ENCODE measurements around the gene BACE1.

BACE1 gene

DNA sequence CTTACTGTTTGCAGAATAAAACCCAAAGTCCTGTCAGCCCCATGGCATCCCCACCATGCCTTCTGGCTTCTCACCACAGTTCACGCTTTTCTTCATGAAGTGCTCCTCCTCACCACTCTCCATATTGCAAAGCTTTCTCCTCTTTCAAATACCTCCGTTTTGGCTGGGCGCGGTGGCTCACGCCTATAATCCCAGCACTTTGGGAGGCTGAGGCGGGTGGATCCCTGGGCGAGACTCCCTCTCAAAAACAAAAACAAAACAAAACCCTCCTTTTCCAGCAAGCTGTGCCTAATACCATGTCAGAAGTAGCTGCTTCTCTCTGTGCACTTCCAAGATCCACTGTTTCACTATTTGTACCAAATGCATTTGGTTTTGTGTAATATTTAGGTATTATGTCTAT, 6.7 kb downstream of the BACE1 start:
- DNase-seq (ENCODE audit: low read depth), result no peak
- TF ChIP-seq, protein P1, sequence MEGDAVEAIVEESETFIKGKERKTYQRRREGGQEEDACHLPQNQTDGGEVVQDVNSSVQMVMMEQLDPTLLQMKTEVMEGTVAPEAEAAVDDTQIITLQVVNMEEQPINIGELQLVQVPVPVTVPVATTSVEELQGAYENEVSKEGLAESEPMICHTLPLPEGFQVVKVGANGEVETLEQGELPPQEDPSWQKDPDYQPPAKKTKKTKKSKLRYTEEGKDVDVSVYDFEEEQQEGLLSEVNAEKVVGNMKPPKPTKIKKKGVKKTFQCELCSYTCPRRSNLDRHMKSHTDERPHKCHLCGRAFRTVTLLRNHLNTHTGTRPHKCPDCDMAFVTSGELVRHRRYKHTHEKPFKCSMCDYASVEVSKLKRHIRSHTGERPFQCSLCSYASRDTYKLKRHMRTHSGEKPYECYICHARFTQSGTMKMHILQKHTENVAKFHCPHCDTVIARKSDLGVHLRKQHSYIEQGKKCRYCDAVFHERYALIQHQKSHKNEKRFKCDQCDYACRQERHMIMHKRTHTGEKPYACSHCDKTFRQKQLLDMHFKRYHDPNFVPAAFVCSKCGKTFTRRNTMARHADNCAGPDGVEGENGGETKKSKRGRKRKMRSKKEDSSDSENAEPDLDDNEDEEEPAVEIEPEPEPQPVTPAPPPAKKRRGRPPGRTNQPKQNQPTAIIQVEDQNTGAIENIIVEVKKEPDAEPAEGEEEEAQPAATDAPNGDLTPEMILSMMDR (IDR thresholded peaks at IDR 0.05; ENCODE audit: control insufficient read depth, extremely low read depth, insufficient read depth), result no peak

DNA sequence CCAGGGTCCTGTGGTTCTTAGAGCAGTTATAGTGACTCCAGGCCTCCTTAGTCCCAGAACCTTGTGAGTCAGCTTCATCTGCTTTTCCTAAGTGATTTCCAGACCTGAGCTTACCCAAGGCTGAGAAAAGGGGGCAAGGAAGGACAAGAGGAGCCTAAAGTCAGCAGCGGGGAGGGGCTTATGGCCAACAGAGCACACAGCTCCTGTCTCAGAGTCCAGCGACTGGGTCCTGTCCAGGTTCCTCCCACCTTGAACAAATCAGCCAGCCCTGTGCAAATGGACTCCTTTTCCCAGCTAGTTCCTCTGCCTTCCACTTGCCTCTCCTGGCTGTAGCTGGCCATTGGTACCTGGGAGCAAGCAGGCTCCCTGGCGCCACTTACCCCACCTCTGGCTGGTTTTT, 10.9 kb downstream of the BACE1 start:
- no peak for DNase-seq (ENCODE audit: low read depth)
- TF ChIP-seq, protein P1 (IDR thresholded peaks at IDR 0.05; ENCODE audit: control insufficient read depth, extremely low read depth, insufficient read depth), result no peak
- no peak overlapping the region for H3K4me3 ChIP-seq (ENCODE audit: low read depth, low read length)

More for the DNA sequence above, 6.7 kb downstream of the BACE1 start:
- H3K4me3 ChIP-seq (ENCODE audit: low read depth, low read length), result no peak overlapping the region

DNA sequence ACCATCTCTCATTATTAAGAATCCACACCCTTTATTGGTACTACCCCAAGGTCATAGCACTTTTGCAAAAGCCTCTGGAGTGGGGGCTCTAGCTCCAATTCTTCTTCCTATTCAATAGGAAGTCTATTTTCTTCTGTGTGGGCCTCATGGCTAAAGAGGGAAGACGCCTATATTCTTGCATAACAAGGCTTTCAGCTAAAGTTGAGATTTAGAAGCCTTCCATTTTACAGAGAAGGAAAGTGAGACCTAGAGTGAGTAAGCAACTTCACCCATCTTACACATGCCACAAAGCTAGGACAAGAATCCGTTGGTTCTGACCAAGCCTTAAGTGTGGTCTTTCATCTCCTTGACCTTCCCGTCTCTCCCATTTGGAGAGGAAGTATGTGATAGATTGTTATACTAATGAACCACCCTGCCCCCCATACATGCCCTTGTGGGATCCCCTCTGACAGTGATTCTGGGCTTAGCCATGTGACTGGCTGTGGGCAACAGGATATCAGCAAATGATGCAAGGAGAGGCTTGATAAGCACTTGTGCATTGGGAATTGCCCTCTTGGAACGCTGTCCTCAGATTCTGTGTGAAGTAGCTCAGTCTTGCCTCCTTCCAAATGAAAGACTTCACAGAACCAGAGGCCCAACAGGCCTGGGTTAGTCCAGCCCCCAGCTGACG, 12.3 kb downstream of the BACE1 start:
- TF ChIP-seq, protein P1 (IDR thresholded peaks at IDR 0.05; ENCODE audit: control insufficient read depth, extremely low read depth, insufficient read depth), result no peak
- DNase-seq (ENCODE audit: low read depth), result no peak

DNA sequence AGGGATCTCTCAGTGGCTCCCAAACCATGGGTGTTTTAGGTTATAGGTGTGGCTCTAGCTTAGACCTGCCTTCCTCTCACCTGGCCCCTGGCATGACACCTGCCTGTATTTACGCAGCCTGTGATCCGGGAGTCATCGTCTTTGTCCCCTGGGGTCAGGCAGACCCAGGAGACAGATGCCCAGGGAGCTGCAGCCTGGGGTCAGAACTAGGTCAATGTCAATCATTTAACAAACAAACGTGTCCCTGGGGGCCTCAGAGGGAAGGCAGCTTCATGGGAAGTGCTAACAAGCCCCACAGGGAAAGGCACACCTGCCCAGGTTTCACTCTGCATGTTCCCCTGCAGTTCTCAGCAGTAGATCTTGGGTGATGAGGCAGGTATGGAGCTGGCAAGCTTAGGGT, 13.0 kb downstream of the BACE1 start:
- H3K4me3 ChIP-seq (ENCODE audit: low read depth, low read length), result no peak overlapping the region
- no peak for DNase-seq (ENCODE audit: low read depth)

More for the DNA sequence above, 12.3 kb downstream of the BACE1 start:
- no peak overlapping the region for H3K4me3 ChIP-seq (ENCODE audit: low read depth, low read length)

DNA sequence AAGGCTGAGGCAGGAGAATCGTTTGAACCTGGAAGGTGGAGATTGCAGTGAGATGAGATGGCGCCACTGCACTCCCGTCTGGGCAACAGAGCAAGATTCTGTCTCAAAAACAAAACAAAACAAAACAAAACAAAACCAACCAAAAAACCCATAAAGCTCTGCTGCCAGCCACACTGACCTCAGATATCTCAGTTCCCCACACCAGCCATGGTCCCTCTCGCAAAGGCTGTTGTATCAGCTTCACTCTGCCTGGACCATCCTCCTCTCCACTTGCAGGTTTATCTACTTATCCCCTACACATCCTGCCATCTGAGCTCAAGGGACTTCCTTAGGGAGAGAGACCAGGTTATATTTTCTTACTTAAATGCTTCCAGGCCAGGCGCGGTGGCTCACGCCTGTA, 13.8 kb downstream of the BACE1 start:
- DNase-seq (ENCODE audit: low read depth), result no peak
- TF ChIP-seq, protein P1 (IDR thresholded peaks at IDR 0.05; ENCODE audit: control insufficient read depth, extremely low read depth, insufficient read depth), result no peak
- H3K4me3 ChIP-seq (ENCODE audit: low read depth, low read length), result no peak overlapping the region

More for the DNA sequence above, 13.0 kb downstream of the BACE1 start:
- TF ChIP-seq, protein P1 (IDR thresholded peaks at IDR 0.05; ENCODE audit: control insufficient read depth, extremely low read depth, insufficient read depth), result no peak

DNA sequence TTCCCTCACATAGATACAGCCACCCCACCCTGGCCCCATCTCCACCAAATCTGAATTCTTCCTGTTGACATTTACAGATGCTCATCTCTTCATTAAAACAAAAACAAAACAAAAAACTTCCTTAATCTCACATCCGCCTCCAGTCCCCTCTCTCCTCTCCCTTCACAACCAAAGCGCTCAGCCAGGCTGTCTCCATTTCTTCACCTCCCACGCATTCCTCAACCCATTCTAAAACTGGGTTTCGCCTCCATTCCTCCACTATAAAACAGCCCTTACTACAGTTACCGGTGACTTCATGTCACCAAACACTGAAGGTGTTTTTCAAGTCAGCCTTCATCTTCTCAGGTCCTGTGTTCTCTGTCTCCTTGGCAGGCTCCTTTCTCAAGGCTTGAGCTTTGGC, 15.3 kb downstream of the BACE1 start:
- TF ChIP-seq, protein P1 (IDR thresholded peaks at IDR 0.05; ENCODE audit: control insufficient read depth, extremely low read depth, insufficient read depth), result no peak

DNA sequence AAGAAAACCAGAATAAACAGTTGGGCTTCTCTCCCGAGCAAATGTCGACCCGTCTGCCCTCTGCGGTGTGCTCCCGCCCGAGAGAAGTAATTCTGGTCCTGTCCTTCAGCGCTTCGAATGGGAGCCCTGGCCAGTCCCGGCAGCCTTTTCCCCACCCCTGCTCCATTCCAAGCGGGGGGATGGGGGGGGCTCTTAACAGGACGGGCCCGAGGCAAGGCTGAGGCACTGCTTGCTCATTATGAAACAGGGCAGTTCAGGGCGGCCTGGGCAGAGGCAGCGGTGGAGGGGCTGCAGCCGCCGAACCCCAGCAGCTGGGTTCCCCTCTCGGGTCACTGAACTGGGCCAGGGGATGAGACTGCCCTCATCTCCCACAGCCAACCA, 15.8 kb downstream of the BACE1 start:
- H3K4me3 ChIP-seq (ENCODE audit: low read depth, low read length), result no peak overlapping the region
- TF ChIP-seq, protein P1 (IDR thresholded peaks at IDR 0.05; ENCODE audit: control insufficient read depth, extremely low read depth, insufficient read depth), result no peak
- no peak for DNase-seq (ENCODE audit: low read depth)

More for the DNA sequence above, 15.3 kb downstream of the BACE1 start:
- DNase-seq (ENCODE audit: low read depth), result no peak
- no peak overlapping the region for H3K4me3 ChIP-seq (ENCODE audit: low read depth, low read length)

All from LNCaP clone FGC (cell line).